ENCODE data around the gene FSTL4. TPM values are rescaled to one million over a fixed set of nuclear protein-coding genes. Genes with fewer than 3 reads are reported as not detected.

Gene FSTL4
- total and polyA plus RNA-seq, 12 donors = 0.01 to 0.42 (median 0.38) TPM; not detected in 6

- ATAC-seq = no peak
- no peak for DNase-seq
- Histone ChIP-seq H3K9me3 (no peaks in the 10 kb centered on the region), H3K4me1 (no peaks in the 10 kb centered on the region), H3K4me3 (no peak overlapping the region), H3K36me3 (no peaks in the 10 kb centered on the region), H3K27me3 (peaks cover 0 to 16% (median 9%) of the 10 kb centered on the region in 7 donors), H3K27ac (no peak overlapping the region)
- no peak for TF ChIP-seq CTCF (IDR thresholded peaks at IDR 0.05)
- intact Hi-C loops (cut with DNase I) = no loop called here
- WGBS, 2 donors = 55 to 61% methylated on average over 4 of the region's 4 CpGs
Measured at GRCh38 chr5:133520062-133520461, 92.3 kb downstream of the FSTL4 start.

GRCh38 chr5:133519191-133519590 lies 93.2 kb downstream of the FSTL4 start:
- Histone ChIP-seq H3K9me3 (no peaks in the 10 kb centered on the region), H3K27ac (no peak overlapping the region), H3K4me3 (no peak overlapping the region), H3K4me1 (no peaks in the 10 kb centered on the region), H3K27me3 (peaks cover 0 to 16% (median 10%) of the 10 kb centered on the region in 7 donors), H3K36me3 (no peaks in the 10 kb centered on the region)
- intact Hi-C loops (cut with DNase I) = no loop called here
- no peak for TF ChIP-seq CTCF (IDR thresholded peaks at IDR 0.05)
- WGBS, 2 donors = 73 to 82% methylated on average over 8 of the region's 8 CpGs
- DNase-seq = no peak
- ATAC-seq = no peak

- Histone ChIP-seq H3K9me3 (no peaks in the 10 kb centered on the region), H3K27ac (no peak overlapping the region), H3K36me3 (no peaks in the 10 kb centered on the region), H3K4me1 (no peaks in the 10 kb centered on the region), H3K27me3 (peaks cover 0 to 22% (median 4%) of the 10 kb centered on the region in 7 donors), H3K4me3 (no peak overlapping the region)
- intact Hi-C loops (cut with DNase I) = no loop called here
- DNase-seq = no peak
- 82 to 84% methylated on average over 1 of the region's 1 CpG for WGBS, 2 donors
- TF ChIP-seq CTCF (IDR thresholded peaks at IDR 0.05) = no peak
- no peak for ATAC-seq
Measured at GRCh38 chr5:133514456-133514855, 97.9 kb downstream of the FSTL4 start.

GRCh38 chr5:133512896-133513295 lies 99.4 kb downstream of the FSTL4 start:
- 86 to 87% methylated on average over 6 of the region's 6 CpGs for WGBS, 2 donors
- intact Hi-C loops (cut with DNase I) = no loop called here
- peaks cover 0 to 17% (median 4%) of the 10 kb centered on the region in 7 donors for H3K27me3 ChIP-seq
- H3K4me3 ChIP-seq = no peak overlapping the region
- ATAC-seq (no peak), DNase-seq (no peak)
- TF ChIP-seq CTCF (IDR thresholded peaks at IDR 0.05) = no peak
- no peaks in the 10 kb centered on the region for H3K36me3 ChIP-seq
- H3K9me3 ChIP-seq = no peaks in the 10 kb centered on the region
- H3K27ac ChIP-seq = no peak overlapping the region
- no peaks in the 10 kb centered on the region for H3K4me1 ChIP-seq

All from heart right ventricle (tissue), 16 donors.